Body of pancreas (tissue), 4 donors: ENCODE measurements around the gene IFTAP. TPM values are rescaled to one million over a fixed set of nuclear protein-coding genes. Genes with fewer than 3 reads are reported as not detected.

Source experiments
- ATAC-seq: fragments of 150-250 bp; one replicate; pipeline ENCODE4 v1.9.1; 2016
- DNase-seq, 4 donors: peaks; one replicate each; pipeline ENCODE4 v3.0.0-alpha.2; 2019
- H3K27ac ChIP-seq, 4 donors: fragments of 200-600 bp; sonication (generic); 1 replicate in 3 of 4; 2 replicates in 1 of 4; pipeline versions ENCODE4 v1.5.1 to v1.6.1; 2016 to 2019; ENCODE audit warnings: mild to moderate bottlenecking in 1 of 4, mixed read lengths in 1 of 4, moderate library complexity in 1 of 4
- H3K27me3 ChIP-seq, 2 donors: fragments of 200-600 bp; sonication (generic); one replicate each; pipeline ENCODE4 v1.6.0; 2016; ENCODE audit warnings: mild to moderate bottlenecking in 1 of 2
- H3K36me3 ChIP-seq, 2 donors: fragments of 200-600 bp; sonication (generic); replicated peaks in 1 of 2; 2 replicates each; pipeline ENCODE4 v1.5.1; 2016; ENCODE audit warnings: low read depth in 2 of 2; ENCODE audit not compliant: insufficient read depth in 1 of 2
- H3K4me1 ChIP-seq: fragments of 200-600 bp; sonication (generic); one replicate; pipeline ENCODE4 v1.6.0; 2016
- H3K4me3 ChIP-seq, 2 donors: fragments of 200-600 bp; sonication (generic); 1 replicate in 1 of 2; 2 replicates in 1 of 2; pipeline ENCODE4 v1.5.1; 2016 to 2019
- H3K9me3 ChIP-seq, 3 donors: fragments of 200-600 bp; sonication (generic); 1 replicate in 2 of 3; 2 replicates in 1 of 3; pipeline ENCODE4 v1.5.1; 2016
- POLR2A ChIP-seq, 3 donors: fragments of 450-650 bp; IDR thresholded peaks; one replicate each; pipeline ENCODE4 v1.6.1; 2016; ENCODE audit warnings: antibody characterized with exemption in 3 of 3, mild to moderate bottlenecking in 2 of 3
- WGBS, 2 donors: methylation state at CpG; one replicate each; pipeline ENCODE4 v1.1.5; 2017; 5-methylcytosine and 5-hydroxymethylcytosine counted together
- intact Hi-C: fragments of 100-400 bp; cut with DNase I; formaldehyde crosslinking; loops from one replicate; pipeline ENCODE4 v1.15.1; 2023
- total RNA-seq, 2 donors: library from RNA; depleted of rRNA; stranded (reverse); fragments of >200 nt; gene quantifications; one replicate each; pipeline ENCODE4 v1.1.0, GENCODE V29; 2016
- TF ChIP-seq, protein P1 (sequence below), 7 experiments: fragments of 450-650 bp in 4 of 7; fragments of 200-600 bp in 3 of 7; sonication (generic) in 3 of 7; IDR thresholded peaks; one replicate each; pipeline ENCODE4 v1.5.1; 2016 to 2019; ENCODE audit warnings: antibody characterized with exemption in 7 of 7

Gene IFTAP
- total RNA-seq, 2 donors from 2014 or later = 11.9 to 14.3 TPM

DNA sequence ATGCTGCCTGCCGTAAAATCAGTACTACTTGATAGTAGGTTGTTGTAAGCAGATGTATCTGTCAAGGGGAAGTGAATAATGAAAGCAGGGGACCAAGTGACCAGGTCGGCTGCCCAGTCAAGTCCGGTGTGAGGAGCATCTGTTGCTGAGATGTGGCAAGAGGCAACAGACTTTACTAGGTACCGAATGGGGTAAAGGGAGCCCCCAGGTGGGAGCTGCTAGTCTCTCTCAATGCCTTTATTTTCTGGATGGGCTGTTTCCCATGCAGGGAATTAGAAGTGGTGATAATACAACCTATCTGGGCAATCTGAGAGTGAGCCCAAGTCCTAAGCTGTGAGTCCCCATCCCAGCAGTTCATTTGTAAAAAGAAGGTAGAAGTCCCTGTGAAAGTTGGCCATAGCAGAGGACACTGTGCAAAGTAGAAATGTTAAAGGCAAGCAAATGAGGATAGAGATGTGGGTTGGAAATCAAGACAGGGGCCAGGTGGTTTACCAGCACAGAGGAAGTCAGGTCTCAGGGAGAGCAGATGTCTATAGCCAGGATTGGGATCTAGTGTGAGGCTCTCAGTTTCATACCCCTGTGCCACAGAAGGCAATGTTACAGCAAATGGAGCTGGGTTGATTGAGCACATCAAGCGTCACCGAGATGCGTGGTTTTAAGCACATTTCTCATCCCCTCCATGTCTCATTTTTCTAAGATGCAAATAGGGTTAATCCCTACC, 94.4 kb downstream of the IFTAP start:
- intact Hi-C loops = no loop called here
- H3K27me3 ChIP-seq = no peaks in the 10 kb centered on the region
- no peaks in the 10 kb centered on the region for H3K36me3 ChIP-seq
- no peak overlapping the region for H3K4me3 ChIP-seq
- WGBS, 2 donors = 68 to 74% methylated on average over 7 of the region's 7 CpGs
- no peaks in the 10 kb centered on the region for H3K9me3 ChIP-seq
- peaks cover 12% of the 10 kb centered on the region for H3K4me1 ChIP-seq
- DNase-seq = no peak
- ATAC-seq = no peak
- no peak overlapping the region for H3K27ac ChIP-seq
- TF ChIP-seq, protein P1, sequence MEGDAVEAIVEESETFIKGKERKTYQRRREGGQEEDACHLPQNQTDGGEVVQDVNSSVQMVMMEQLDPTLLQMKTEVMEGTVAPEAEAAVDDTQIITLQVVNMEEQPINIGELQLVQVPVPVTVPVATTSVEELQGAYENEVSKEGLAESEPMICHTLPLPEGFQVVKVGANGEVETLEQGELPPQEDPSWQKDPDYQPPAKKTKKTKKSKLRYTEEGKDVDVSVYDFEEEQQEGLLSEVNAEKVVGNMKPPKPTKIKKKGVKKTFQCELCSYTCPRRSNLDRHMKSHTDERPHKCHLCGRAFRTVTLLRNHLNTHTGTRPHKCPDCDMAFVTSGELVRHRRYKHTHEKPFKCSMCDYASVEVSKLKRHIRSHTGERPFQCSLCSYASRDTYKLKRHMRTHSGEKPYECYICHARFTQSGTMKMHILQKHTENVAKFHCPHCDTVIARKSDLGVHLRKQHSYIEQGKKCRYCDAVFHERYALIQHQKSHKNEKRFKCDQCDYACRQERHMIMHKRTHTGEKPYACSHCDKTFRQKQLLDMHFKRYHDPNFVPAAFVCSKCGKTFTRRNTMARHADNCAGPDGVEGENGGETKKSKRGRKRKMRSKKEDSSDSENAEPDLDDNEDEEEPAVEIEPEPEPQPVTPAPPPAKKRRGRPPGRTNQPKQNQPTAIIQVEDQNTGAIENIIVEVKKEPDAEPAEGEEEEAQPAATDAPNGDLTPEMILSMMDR (IDR thresholded peaks at IDR 0.05) = no peak
- no peak for TF ChIP-seq POLR2A (IDR thresholded peaks at IDR 0.05)

DNA sequence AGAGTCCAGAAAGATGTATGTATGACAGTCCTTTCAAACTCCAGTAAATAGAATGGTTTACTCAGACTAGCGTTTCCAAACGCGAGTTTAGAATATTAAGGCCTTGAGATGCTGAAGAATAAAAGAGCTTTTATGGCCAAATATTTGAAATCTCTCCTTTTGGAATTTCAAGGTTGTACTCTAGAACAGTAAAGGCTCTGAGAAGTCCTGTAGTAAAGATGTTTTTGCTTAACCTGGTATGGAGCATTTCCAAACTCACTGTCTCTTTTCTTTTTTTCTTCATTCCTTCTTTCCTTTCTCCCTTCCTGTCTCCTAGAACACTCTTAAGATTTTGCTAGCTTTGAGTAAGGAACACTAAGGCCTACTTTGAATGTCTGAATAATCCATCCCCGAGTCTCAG, 95.1 kb downstream of the IFTAP start:
- H3K4me1 ChIP-seq = peaks cover 12% of the 10 kb centered on the region
- intact Hi-C loops = no loop called here
- no peaks in the 10 kb centered on the region for H3K27me3 ChIP-seq
- H3K36me3 ChIP-seq = no peaks in the 10 kb centered on the region
- no peak overlapping the region for H3K27ac ChIP-seq
- H3K9me3 ChIP-seq = no peaks in the 10 kb centered on the region
- WGBS, 2 donors = 75 to 77% methylated on average over 4 of the region's 4 CpGs
- TF ChIP-seq POLR2A (IDR thresholded peaks at IDR 0.05) = no peak
- TF ChIP-seq, protein P1 (IDR thresholded peaks at IDR 0.05) = no peak
- no peak for DNase-seq
- no peak overlapping the region for H3K4me3 ChIP-seq
- no peak for ATAC-seq

DNA sequence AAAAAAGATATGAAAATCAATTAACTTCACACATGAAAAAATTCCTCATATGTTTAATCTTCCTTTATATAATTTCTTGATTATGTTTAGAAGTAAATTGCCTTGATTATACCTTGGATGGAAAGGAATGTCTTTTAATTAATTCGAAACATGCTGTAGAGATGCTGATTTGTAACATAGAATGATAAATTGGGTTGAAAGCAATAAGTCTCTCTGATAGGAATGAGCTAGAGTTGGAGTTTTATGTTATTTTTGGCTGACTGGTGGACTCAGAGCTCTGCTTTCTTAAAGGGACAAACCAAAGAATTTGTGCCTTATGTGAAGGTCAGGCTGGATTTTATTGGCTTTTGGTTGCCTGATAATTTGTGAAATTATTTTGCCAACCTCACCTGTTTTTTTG, 98.4 kb downstream of the IFTAP start:
- no peaks in the 10 kb centered on the region for H3K4me1 ChIP-seq
- no peak for DNase-seq
- no peak for TF ChIP-seq POLR2A (IDR thresholded peaks at IDR 0.05)
- TF ChIP-seq, protein P1 (IDR thresholded peaks at IDR 0.05) = no peak
- WGBS, 2 donors = 43 to 45% methylated on average over 1 of the region's 1 CpG
- intact Hi-C loops = no loop called here
- H3K27me3 ChIP-seq = no peaks in the 10 kb centered on the region
- no peaks in the 10 kb centered on the region for H3K36me3 ChIP-seq
- H3K9me3 ChIP-seq = no peaks in the 10 kb centered on the region
- H3K27ac ChIP-seq = no peak overlapping the region
- H3K4me3 ChIP-seq = no peak overlapping the region
- ATAC-seq = no peak

DNA sequence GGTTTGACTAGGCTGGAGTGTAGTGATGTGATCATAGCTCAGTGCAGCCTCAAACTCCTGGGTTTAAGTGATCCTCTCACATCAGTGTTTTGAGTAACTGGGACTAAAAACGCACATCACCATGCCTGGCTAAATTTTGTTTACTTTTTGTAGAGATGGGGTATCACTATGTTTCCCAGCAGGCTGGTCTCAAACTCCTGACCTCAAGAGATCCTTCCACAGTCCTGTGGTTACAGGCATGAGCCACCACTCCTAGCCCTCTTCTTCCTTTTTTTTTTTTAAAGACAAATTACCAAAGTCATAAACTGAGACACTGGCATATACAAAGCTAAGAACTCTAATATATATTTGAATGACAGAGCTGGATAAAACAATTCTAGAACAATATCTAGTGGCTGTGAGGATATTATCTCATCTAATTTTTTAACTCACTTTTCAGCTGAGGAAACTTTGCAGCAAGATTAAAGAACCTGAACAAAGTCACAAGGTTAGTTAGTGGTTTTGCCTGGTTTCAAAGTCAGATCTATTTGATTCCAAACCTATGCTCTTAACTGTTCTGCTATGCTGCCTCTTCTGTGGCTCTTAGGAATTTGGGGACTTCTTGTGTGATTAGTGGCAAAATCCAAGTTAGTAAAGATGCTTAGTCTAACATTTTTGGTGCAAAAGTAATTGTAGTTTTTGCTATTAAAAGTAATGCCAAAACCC, 99.0 kb downstream of the IFTAP start:
- Histone ChIP-seq H3K4me3 (no peak overlapping the region), H3K4me1 (no peaks in the 10 kb centered on the region), H3K9me3 (no peaks in the 10 kb centered on the region), H3K27ac (no peak overlapping the region), H3K36me3 (no peaks in the 10 kb centered on the region), H3K27me3 (no peaks in the 10 kb centered on the region)
- TF ChIP-seq POLR2A (IDR thresholded peaks at IDR 0.05) = no peak
- TF ChIP-seq, protein P1 (IDR thresholded peaks at IDR 0.05) = no peak
- intact Hi-C loops = no loop called here
- DNase-seq (no peak), ATAC-seq (no peak)
- 42 to 44% methylated on average over 1 of the region's 1 CpG for whole genome bisulfite sequencing, 2 donors
